Inflammatory macrophage treated with lipopolysaccharide for 4 hours (primary cell): Measurements from ENCODE around the gene RNF146.
"Not testable (repeated sequence)": the region's sequence is repeated elsewhere in the genome, so short reads cannot be mapped to it uniquely, and the experiment has no call there.

ENCODE experiments used
- DNase-seq: peaks from one replicate; pipeline ENCODE4 v3.0.0-alpha.2; 2020

The RNF146 gene

GRCh38 chr6:127289934-127290333 lies 23.3 kb downstream of the RNF146 start:
- DNase-seq, result no peak

- DNase-seq, result no peak
Measured at GRCh38 chr6:127290391-127291265, 24.0 kb downstream of the RNF146 start.

- no peak for DNase-seq
Measured at GRCh38 chr6:127291495-127291894, 24.8 kb downstream of the RNF146 start.

GRCh38 chr6:127297502-127298070 lies 30.9 kb downstream of the RNF146 start:
- DNase-seq, result no peak

GRCh38 chr6:127298475-127298874 lies 31.8 kb downstream of the RNF146 start:
- DNase-seq, result no peak

GRCh38 chr6:127299522-127300240 lies 33.0 kb downstream of the RNF146 start:
- peak; percentile 2 for DNase-seq

GRCh38 chr6:127300411-127300810 lies 33.7 kb downstream of the RNF146 start:
- DNase-seq, result no peak

GRCh38 chr6:127301199-127301700 lies 34.6 kb downstream of the RNF146 start:
- peak; percentile 3 for DNase-seq

- DNase-seq, result peak; percentile 80
Measured at GRCh38 chr6:127302728-127303660, 36.3 kb downstream of the RNF146 start.

- no peak for DNase-seq
Measured at GRCh38 chr6:127303917-127304316, 37.3 kb downstream of the RNF146 start.

- no peak for DNase-seq
Measured at GRCh38 chr6:127305741-127306140, 39.1 kb downstream of the RNF146 start.

GRCh38 chr6:127317388-127318128 lies 50.9 kb downstream of the RNF146 start:
- peak; percentile 86 for DNase-seq

- no peak for DNase-seq
Measured at GRCh38 chr6:127319686-127320085, 53.0 kb downstream of the RNF146 start.

- no peak for DNase-seq
Measured at GRCh38 chr6:127328043-127328609, 61.5 kb downstream of the RNF146 start.

GRCh38 chr6:127331256-127331655 lies 64.6 kb downstream of the RNF146 start:
- DNase-seq, result not testable (repeated sequence)

GRCh38 chr6:127332383-127332961 lies 65.8 kb downstream of the RNF146 start:
- DNase-seq, result no peak
